Vagina (tissue), 2 donors: ENCODE measurements around the gene SEMA6A. TPM values are rescaled to one million over a fixed set of nuclear protein-coding genes. Genes with fewer than 3 reads are reported as not detected.

Experiments used
- DNase-seq, 2 donors: peaks; one replicate each; pipeline ENCODE4 v3.0.0-alpha.2; 2017; ENCODE audit errors: extremely low spot score in 2 of 2
- H3K27ac ChIP-seq: fragments of 200-600 bp; sonication (generic); one replicate; pipeline ENCODE4 v1.5.1; 2019
- H3K27me3 ChIP-seq: fragments of 200-600 bp; sonication (generic); one replicate; pipeline ENCODE4 v1.5.1; 2019
- H3K36me3 ChIP-seq, 2 donors: fragments of 200-600 bp; sonication (generic); one replicate each; pipeline ENCODE4 v1.5.1; 2017 to 2019
- H3K4me1 ChIP-seq: fragments of 200-600 bp; sonication (generic); one replicate; pipeline ENCODE4 v1.5.1; 2019
- H3K4me3 ChIP-seq, 2 donors: fragments of 200-600 bp; sonication (generic); 1 replicate in 1 of 2; 2 replicates in 1 of 2; pipeline ENCODE4 v1.5.1; 2016 to 2019
- H3K9me3 ChIP-seq: fragments of 200-600 bp; sonication (generic); one replicate; pipeline ENCODE4 v1.5.1; 2019
- POLR2A ChIP-seq, 2 donors: fragments of 450-650 bp; IDR thresholded peaks; one replicate each; pipeline ENCODE4 v1.6.1; 2017; ENCODE audit warnings: antibody characterized with exemption in 2 of 2, mild to moderate bottlenecking in 2 of 2, moderate library complexity in 2 of 2
- POLR2AphosphoS5 ChIP-seq, 2 donors: sonication (generic); formaldehyde crosslinking; IDR thresholded peaks; one replicate each; pipeline ENCODE4 v1.9.0; 2017; ENCODE audit warnings: antibody characterized with exemption in 2 of 2, mild to moderate bottlenecking in 2 of 2, low read depth in 1 of 2; ENCODE audit not compliant: insufficient read depth in 1 of 2
- intact Hi-C: fragments of 100-400 bp; cut with DNase I; formaldehyde crosslinking; loops from one replicate; pipeline ENCODE4 v1.15.1; 2023
- total RNA-seq: library from RNA; depleted of rRNA; stranded (reverse); fragments of >200 nt; gene quantifications from one replicate; pipeline ENCODE4 v1.2.3, GENCODE V29; 2016
- TF ChIP-seq, protein P1 (sequence below), 3 experiments: fragments of 450-650 bp in 2 of 3; fragments of 200-600 bp in 1 of 3; sonication (generic) in 1 of 3; IDR thresholded peaks; one replicate each; pipeline ENCODE4 v1.5.1; 2017 to 2019; ENCODE audit warnings: antibody characterized with exemption in 3 of 3, mild to moderate bottlenecking in 2 of 3, moderate library complexity in 2 of 3

SEMA6A gene
- total RNA-seq, 1 donor from 2014 or later = 28.7 TPM

DNA sequence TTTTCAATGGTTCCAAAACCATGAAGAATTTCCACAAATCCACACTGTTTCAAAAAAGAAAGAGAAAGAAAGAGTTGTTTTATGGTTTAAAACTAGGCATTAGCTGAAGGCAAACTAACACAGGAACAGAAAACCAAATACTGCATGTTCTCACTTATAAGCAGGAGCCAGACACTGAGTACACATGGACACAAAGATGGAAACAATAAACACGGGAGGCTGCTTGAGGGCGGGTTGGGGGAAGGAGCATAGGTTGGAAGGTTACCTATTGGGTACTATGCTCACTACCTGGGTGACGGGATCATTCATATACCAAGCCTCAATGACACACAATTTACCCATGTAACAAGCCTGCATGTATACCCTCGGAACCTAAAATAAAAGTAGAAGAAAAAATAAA, 45.0 kb downstream of the SEMA6A start:
- no peak for TF ChIP-seq POLR2AphosphoS5 (IDR thresholded peaks at IDR 0.05; ENCODE audit: insufficient read depth in 1 of 2, low read depth in 1 of 2)
- TF ChIP-seq POLR2A (IDR thresholded peaks at IDR 0.05) = no peak
- TF ChIP-seq, protein P1, sequence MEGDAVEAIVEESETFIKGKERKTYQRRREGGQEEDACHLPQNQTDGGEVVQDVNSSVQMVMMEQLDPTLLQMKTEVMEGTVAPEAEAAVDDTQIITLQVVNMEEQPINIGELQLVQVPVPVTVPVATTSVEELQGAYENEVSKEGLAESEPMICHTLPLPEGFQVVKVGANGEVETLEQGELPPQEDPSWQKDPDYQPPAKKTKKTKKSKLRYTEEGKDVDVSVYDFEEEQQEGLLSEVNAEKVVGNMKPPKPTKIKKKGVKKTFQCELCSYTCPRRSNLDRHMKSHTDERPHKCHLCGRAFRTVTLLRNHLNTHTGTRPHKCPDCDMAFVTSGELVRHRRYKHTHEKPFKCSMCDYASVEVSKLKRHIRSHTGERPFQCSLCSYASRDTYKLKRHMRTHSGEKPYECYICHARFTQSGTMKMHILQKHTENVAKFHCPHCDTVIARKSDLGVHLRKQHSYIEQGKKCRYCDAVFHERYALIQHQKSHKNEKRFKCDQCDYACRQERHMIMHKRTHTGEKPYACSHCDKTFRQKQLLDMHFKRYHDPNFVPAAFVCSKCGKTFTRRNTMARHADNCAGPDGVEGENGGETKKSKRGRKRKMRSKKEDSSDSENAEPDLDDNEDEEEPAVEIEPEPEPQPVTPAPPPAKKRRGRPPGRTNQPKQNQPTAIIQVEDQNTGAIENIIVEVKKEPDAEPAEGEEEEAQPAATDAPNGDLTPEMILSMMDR (IDR thresholded peaks at IDR 0.05) = no peak
- Histone ChIP-seq H3K4me3 (no peak overlapping the region), H3K9me3 (no peaks in the 10 kb centered on the region), H3K36me3 (no peaks in the 10 kb centered on the region), H3K27ac (no peak overlapping the region), H3K27me3 (no peaks in the 10 kb centered on the region), H3K4me1 (peaks cover 25% of the 10 kb centered on the region)
- no peak for DNase-seq
- intact Hi-C loops = no loop called here

GRCh38 chr5:116528519-116529234, 45.9 kb downstream of the SEMA6A start:
- no peaks in the 10 kb centered on the region for H3K9me3 ChIP-seq
- no peaks in the 10 kb centered on the region for H3K36me3 ChIP-seq
- no peak for DNase-seq
- no peak overlapping the region for H3K27ac ChIP-seq
- no peak overlapping the region for H3K4me3 ChIP-seq
- H3K4me1 ChIP-seq = peaks cover 19% of the 10 kb centered on the region
- H3K27me3 ChIP-seq = no peaks in the 10 kb centered on the region
- TF ChIP-seq POLR2A (IDR thresholded peaks at IDR 0.05) (no peak), POLR2AphosphoS5 (IDR thresholded peaks at IDR 0.05; ENCODE audit: insufficient read depth in 1 of 2, low read depth in 1 of 2) (no peak)
- TF ChIP-seq, protein P1 (IDR thresholded peaks at IDR 0.05) = no peak
- intact Hi-C loops = no loop called here

DNA sequence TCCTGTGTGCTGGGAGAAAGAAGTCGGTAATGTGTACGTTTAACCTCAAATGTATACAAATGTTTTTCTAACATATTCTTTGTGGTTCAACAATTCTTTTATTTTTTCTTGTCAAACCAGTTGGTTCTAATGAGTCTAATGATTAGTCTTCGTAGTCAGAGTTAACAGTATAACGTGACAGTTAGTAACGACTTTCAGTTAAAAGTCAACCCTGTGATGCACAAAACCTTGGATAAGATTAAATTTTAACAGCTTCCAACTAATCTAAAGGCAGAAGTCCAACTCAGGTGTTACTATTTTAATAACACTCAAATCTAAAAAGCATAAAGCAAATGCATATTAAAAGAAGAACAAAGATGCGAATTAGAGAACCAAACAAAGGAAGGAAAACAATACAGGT, 47.0 kb downstream of the SEMA6A start:
- TF ChIP-seq POLR2A (IDR thresholded peaks at IDR 0.05) = no peak
- TF ChIP-seq POLR2AphosphoS5 (IDR thresholded peaks at IDR 0.05; ENCODE audit: insufficient read depth in 1 of 2, low read depth in 1 of 2) = no peak
- TF ChIP-seq, protein P1 (IDR thresholded peaks at IDR 0.05) = no peak
- Histone ChIP-seq H3K4me3 (no peak overlapping the region), H3K27me3 (no peaks in the 10 kb centered on the region), H3K4me1 (peaks cover 13% of the 10 kb centered on the region), H3K9me3 (no peaks in the 10 kb centered on the region), H3K36me3 (no peaks in the 10 kb centered on the region), H3K27ac (no peak overlapping the region)
- intact Hi-C loops = no loop called here
- DNase-seq = no peak

GRCh38 chr5:116525674-116526073, 48.9 kb downstream of the SEMA6A start:
- intact Hi-C loops = no loop called here
- H3K36me3 ChIP-seq = no peaks in the 10 kb centered on the region
- peaks cover 22% of the 10 kb centered on the region for H3K4me1 ChIP-seq
- no peak for DNase-seq
- TF ChIP-seq POLR2AphosphoS5 (IDR thresholded peaks at IDR 0.05; ENCODE audit: insufficient read depth in 1 of 2, low read depth in 1 of 2) (no peak), POLR2A (IDR thresholded peaks at IDR 0.05) (no peak)
- TF ChIP-seq, protein P1 (IDR thresholded peaks at IDR 0.05) = no peak
- no peak overlapping the region for H3K27ac ChIP-seq
- no peak overlapping the region for H3K4me3 ChIP-seq
- H3K27me3 ChIP-seq = no peaks in the 10 kb centered on the region
- no peaks in the 10 kb centered on the region for H3K9me3 ChIP-seq

GRCh38 chr5:116524966-116525365, 49.7 kb downstream of the SEMA6A start:
- Histone ChIP-seq H3K4me1 (peaks cover 19% of the 10 kb centered on the region), H3K9me3 (no peaks in the 10 kb centered on the region), H3K27me3 (no peaks in the 10 kb centered on the region), H3K36me3 (no peaks in the 10 kb centered on the region), H3K27ac (no peak overlapping the region), H3K4me3 (no peak overlapping the region)
- intact Hi-C loops = no loop called here
- no peak for DNase-seq
- TF ChIP-seq, protein P1 (IDR thresholded peaks at IDR 0.05) = no peak
- TF ChIP-seq POLR2A (IDR thresholded peaks at IDR 0.05) (no peak), POLR2AphosphoS5 (IDR thresholded peaks at IDR 0.05; ENCODE audit: insufficient read depth in 1 of 2, low read depth in 1 of 2) (no peak)
